Activated T-helper 2 cell treated with anti-CD3 and anti-CD28 coated beads, Interferon-gamma antibody, Interleukin-2, Interleukin-4, amounts not matched to agents 10 μg/mL and 5 μg/mL and 100 μg/mL, durations not matched to agents 14 hours and 24 hours and 36 hours (primary cell): ENCODE results near the gene NBPF4. TPM values are rescaled to one million over a fixed set of nuclear protein-coding genes. Genes with fewer than 3 reads are reported as not detected.

Experiments used
- DNase-seq: peaks from one replicate; pipeline ENCODE4 v3.0.0; 2021; ENCODE audit warnings: low spot score
- H3K27ac Mint-ChIP-seq: one replicate; pipeline ENCODE4 v1.8.0; 2021; ENCODE audit warnings: mixed read lengths
- H3K27me3 Mint-ChIP-seq: one replicate; pipeline ENCODE4 v1.8.0; 2021; ENCODE audit warnings: low read depth, mixed read lengths
- H3K36me3 Mint-ChIP-seq: one replicate; pipeline ENCODE4 v1.8.0; 2021; ENCODE audit warnings: low read depth, mixed read lengths
- H3K4me1 Mint-ChIP-seq: one replicate; pipeline ENCODE4 v1.8.0; 2021; ENCODE audit warnings: low read depth, mixed read lengths
- H3K4me3 Mint-ChIP-seq: one replicate; pipeline ENCODE4 v1.8.0; 2021; ENCODE audit warnings: low read depth, mild to moderate bottlenecking, moderate library complexity, mixed read lengths
- H3K9me3 Mint-ChIP-seq: one replicate; pipeline ENCODE4 v1.8.0; 2021; ENCODE audit warnings: mixed read lengths
- intact Hi-C: fragments of 100-400 bp; cut with micrococcal nuclease; formaldehyde crosslinking; loops from one replicate; pipeline ENCODE4 v1.15.1; 2023
- total RNA-seq: library from RNA; stranded (reverse); gene quantifications from 2 replicates; pipeline ENCODE4 v1.2.3, GENCODE V29; 2022

The NBPF4 gene
- total RNA-seq, 1 donor from 2014 or later: 0.43 TPM

- H3K27me3 Mint-ChIP-seq: peaks cover 10% of the 10 kb centered on the region
- DNase-seq: peak; percentile 22
- peak overlapping the region; percentile 89 for H3K4me3 Mint-ChIP-seq
- peaks cover 35% of the 10 kb centered on the region for H3K36me3 Mint-ChIP-seq
- intact Hi-C loops: loop anchor here (5.0 kb wide), 2 partner anchors 413 to 442 kb away; no protein-coding TSS in a partner anchor
- H3K9me3 Mint-ChIP-seq: peaks cover 10% of the 10 kb centered on the region
- H3K27ac Mint-ChIP-seq: peak overlapping the region; percentile 75
- peaks cover 37% of the 10 kb centered on the region for H3K4me1 Mint-ChIP-seq
These were observed 43.2 kb downstream of the NBPF4 start for GRCh38 chr1:108200687-108201051.

DNA sequence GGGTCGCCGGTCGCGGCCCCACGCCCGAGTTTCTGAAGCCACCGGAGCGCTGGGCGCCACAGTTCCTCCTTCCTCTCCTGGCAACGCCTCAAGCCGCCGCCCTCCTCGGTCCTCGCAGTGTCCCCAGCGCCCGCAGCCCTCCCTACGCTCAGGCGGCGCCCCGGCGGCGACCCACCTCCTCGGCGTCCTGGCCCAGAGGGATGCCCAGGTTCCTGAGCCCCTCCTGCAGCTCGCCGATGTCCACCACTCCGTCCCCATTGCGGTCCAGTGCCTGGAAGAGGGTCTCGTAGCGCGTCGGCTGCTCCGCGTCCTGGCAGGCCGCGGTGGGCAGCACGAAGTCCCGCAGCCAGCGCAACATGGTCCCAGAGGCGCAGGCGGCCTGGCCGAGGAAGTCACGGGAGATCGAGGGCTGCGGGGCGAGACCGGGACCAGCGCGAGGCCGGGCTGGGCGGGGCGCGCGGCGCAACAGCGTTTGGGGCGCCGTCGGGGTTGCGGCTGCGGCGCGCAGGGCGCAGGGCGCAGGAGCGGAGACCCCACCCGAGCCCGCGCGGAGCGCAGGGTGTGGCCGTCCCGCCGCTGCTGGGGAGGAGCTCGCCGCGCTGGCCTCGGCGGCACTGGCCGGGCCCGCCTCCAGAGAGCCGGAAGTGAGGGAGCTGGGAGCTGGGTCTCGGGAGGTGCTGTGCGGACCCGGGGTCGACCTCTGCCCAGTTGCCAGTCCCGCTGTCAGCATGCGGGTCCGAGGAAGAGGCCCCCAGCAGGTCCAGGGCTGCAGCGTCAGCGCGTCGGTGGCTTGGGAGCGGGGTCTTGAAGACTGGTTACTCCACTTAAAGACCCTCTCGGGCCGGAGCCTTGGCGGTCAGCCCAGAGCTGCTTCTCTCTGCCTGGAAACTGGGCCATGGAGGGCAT, 43.8 kb downstream of the NBPF4 start, which contains the start of gene SLC25A24:
TSS of gene SLC25A24 (minus strand) at position 563 of the 906 bp plus-strand sequence. CDS start at position 358, 205 bp downstream.
- intact Hi-C loops: loop anchor here (5.0 kb wide), 2 partner anchors 413 to 442 kb away; no protein-coding TSS in a partner anchor
- DNase-seq: peak; percentile 84
- Mint-ChIP-seq H3K27ac (peak within 1 kb of the TSS; percentile 75), H3K36me3 (peaks cover 41% of the 10 kb centered on the region), H3K9me3 (peaks cover 12% of the 10 kb centered on the region), H3K4me1 (peaks cover 37% of the 10 kb centered on the region), H3K4me3 (peak within 1 kb of the TSS; percentile 89), H3K27me3 (peaks cover 6% of the 10 kb centered on the region)

DNA sequence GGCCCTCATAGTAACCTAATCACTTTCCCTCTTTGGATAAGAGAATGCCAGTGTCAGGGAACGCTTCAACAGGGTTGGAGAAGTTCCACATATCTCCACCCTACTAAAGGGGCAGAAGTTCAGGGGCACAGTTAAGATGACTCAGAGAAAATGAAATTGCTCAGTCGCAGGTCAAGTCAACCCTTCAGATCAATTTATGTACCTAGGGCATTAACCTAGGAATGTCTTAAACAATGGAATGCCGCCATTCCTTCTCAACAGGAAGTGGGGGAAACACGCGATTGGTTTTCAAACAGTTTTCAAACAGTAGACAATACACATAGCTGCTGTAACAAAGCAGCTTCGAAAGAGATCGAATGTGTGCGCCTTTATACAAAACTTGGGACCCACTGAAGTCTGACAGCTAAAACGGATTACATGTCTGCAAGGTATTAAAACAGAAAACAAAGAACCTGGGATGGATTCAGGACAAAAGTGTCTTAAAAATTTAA, 44.6 kb downstream of the NBPF4 start:
- H3K4me3 Mint-ChIP-seq: peak overlapping the region; percentile 89
- peaks cover 37% of the 10 kb centered on the region for H3K4me1 Mint-ChIP-seq
- DNase-seq: no peak
- peaks cover 10% of the 10 kb centered on the region for H3K9me3 Mint-ChIP-seq
- H3K36me3 Mint-ChIP-seq: peaks cover 49% of the 10 kb centered on the region
- intact Hi-C loops: no loop called here
- peak overlapping the region; percentile 69 for H3K27ac Mint-ChIP-seq
- H3K27me3 Mint-ChIP-seq: peaks cover 4% of the 10 kb centered on the region

- no peaks in the 10 kb centered on the region for H3K27me3 Mint-ChIP-seq
- peaks cover 25% of the 10 kb centered on the region for H3K4me1 Mint-ChIP-seq
- H3K4me3 Mint-ChIP-seq: no peak overlapping the region
- peaks cover 88% of the 10 kb centered on the region for H3K36me3 Mint-ChIP-seq
- no peak overlapping the region for H3K27ac Mint-ChIP-seq
- intact Hi-C loops: no loop called here
- DNase-seq: no peak
- peaks cover 21% of the 10 kb centered on the region for H3K9me3 Mint-ChIP-seq
These were observed 49.8 kb downstream of the NBPF4 start for GRCh38 chr1:108194051-108194450.

GRCh38 chr1:108193333-108193732, 50.5 kb downstream of the NBPF4 start:
- no peak for DNase-seq
- Mint-ChIP-seq H3K27ac (no peak overlapping the region), H3K36me3 (peaks cover 88% of the 10 kb centered on the region), H3K9me3 (peaks cover 26% of the 10 kb centered on the region), H3K27me3 (no peaks in the 10 kb centered on the region), H3K4me3 (no peak overlapping the region), H3K4me1 (peaks cover 24% of the 10 kb centered on the region)
- intact Hi-C loops: no loop called here

- H3K4me3 Mint-ChIP-seq: no peak overlapping the region
- H3K27me3 Mint-ChIP-seq: no peaks in the 10 kb centered on the region
- intact Hi-C loops: no loop called here
- peaks cover 31% of the 10 kb centered on the region for H3K9me3 Mint-ChIP-seq
- peaks cover 88% of the 10 kb centered on the region for H3K36me3 Mint-ChIP-seq
- no peak for DNase-seq
- no peak overlapping the region for H3K27ac Mint-ChIP-seq
- H3K4me1 Mint-ChIP-seq: peaks cover 19% of the 10 kb centered on the region
These were observed 51.3 kb downstream of the NBPF4 start for GRCh38 chr1:108192581-108192980.

GRCh38 chr1:108190686-108191416, 53.0 kb downstream of the NBPF4 start:
- intact Hi-C loops: no loop called here
- no peak overlapping the region for H3K4me3 Mint-ChIP-seq
- H3K36me3 Mint-ChIP-seq: peaks cover 85% of the 10 kb centered on the region
- H3K9me3 Mint-ChIP-seq: peaks cover 31% of the 10 kb centered on the region
- H3K27me3 Mint-ChIP-seq: no peaks in the 10 kb centered on the region
- peaks cover 11% of the 10 kb centered on the region for H3K4me1 Mint-ChIP-seq
- no peak overlapping the region for H3K27ac Mint-ChIP-seq
- DNase-seq: no peak

GRCh38 chr1:108190001-108190634, 53.8 kb downstream of the NBPF4 start:
- Mint-ChIP-seq H3K27me3 (no peaks in the 10 kb centered on the region), H3K4me1 (peaks cover 11% of the 10 kb centered on the region), H3K36me3 (peaks cover 82% of the 10 kb centered on the region), H3K27ac (no peak overlapping the region), H3K4me3 (no peak overlapping the region), H3K9me3 (peaks cover 28% of the 10 kb centered on the region)
- intact Hi-C loops: no loop called here
- DNase-seq: no peak

DNA sequence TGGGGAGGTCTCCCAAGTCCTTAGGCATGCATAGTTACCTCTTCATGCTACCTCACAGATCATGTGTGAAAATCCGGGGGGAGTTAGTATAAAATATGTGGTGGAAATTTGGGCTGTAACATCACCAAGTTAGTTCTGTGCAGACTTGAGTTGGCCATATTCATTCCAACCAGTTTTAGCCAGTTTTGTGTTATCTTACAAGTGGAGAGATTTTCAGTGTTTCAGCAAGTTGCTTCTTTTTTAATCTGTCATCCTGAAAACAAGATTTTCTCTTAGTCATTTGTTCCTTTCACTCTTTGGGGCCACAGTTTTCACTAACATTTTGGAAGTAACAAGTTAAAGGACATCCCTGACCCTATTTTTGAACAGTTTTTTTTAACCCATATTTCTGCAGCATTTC, 55.1 kb downstream of the NBPF4 start:
- Mint-ChIP-seq H3K9me3 (peaks cover 26% of the 10 kb centered on the region), H3K36me3 (peaks cover 77% of the 10 kb centered on the region), H3K4me3 (no peak overlapping the region), H3K27ac (no peak overlapping the region), H3K4me1 (peaks cover 11% of the 10 kb centered on the region), H3K27me3 (no peaks in the 10 kb centered on the region)
- no peak for DNase-seq
- intact Hi-C loops: loop anchor here (1.0 kb wide), 1 partner anchor 10 kb away; no protein-coding TSS in a partner anchor

- Mint-ChIP-seq H3K9me3 (peaks cover 6% of the 10 kb centered on the region), H3K27ac (no peak overlapping the region), H3K4me1 (peaks cover 4% of the 10 kb centered on the region), H3K4me3 (no peak overlapping the region), H3K36me3 (peaks cover 70% of the 10 kb centered on the region), H3K27me3 (no peaks in the 10 kb centered on the region)
- DNase-seq: no peak
- intact Hi-C loops: no loop called here
These were observed 60.7 kb downstream of the NBPF4 start for GRCh38 chr1:108182959-108183700.

- intact Hi-C loops: no loop called here
- Mint-ChIP-seq H3K36me3 (peaks cover 79% of the 10 kb centered on the region), H3K27ac (no peak overlapping the region), H3K4me1 (peaks cover 4% of the 10 kb centered on the region), H3K9me3 (peaks cover 38% of the 10 kb centered on the region), H3K4me3 (no peak overlapping the region), H3K27me3 (no peaks in the 10 kb centered on the region)
- no peak for DNase-seq
These were observed 64.9 kb downstream of the NBPF4 start for GRCh38 chr1:108179018-108179417.
